Breast epithelium (tissue), 4 donors: Measurements from ENCODE around the gene RRP1. TPM values are rescaled to one million over a fixed set of nuclear protein-coding genes. Genes with fewer than 3 reads are reported as not detected.
"Not testable (repeated sequence)": the region's sequence is repeated elsewhere in the genome, so short reads cannot be mapped to it uniquely, and the experiment has no call there.

Source experiments
- DNase-seq, 2 donors: peaks; one replicate each; pipeline ENCODE4 v3.0.0-alpha.2; 2019; ENCODE audit warnings: low spot score in 2 of 2
- H3K27ac ChIP-seq, 2 donors: fragments of 200-600 bp; sonication (generic) in 1 of 2; one replicate each; pipeline ENCODE4 v1.5.1; 2016 to 2019; ENCODE audit warnings: mild to moderate bottlenecking in 1 of 2
- H3K27me3 ChIP-seq, 2 donors: fragments of 200-600 bp; sonication (generic) in 1 of 2; one replicate each; pipeline versions ENCODE4 v1.5.1 to v1.6.0; 2017 to 2019; ENCODE audit warnings: control low read depth in 1 of 2, mild to moderate bottlenecking in 1 of 2
- H3K36me3 ChIP-seq: fragments of 200-600 bp; one replicate; pipeline ENCODE4 v1.5.1; 2019
- H3K4me1 ChIP-seq, 2 donors: fragments of 200-600 bp; sonication (generic); one replicate each; pipeline ENCODE4 v1.5.1; 2016 to 2019; ENCODE audit warnings: control low read depth in 1 of 2
- H3K4me3 ChIP-seq, 3 donors: fragments of 200-600 bp; sonication (generic); 1 replicate in 2 of 3; 2 replicates in 1 of 3; pipeline ENCODE4 v1.5.1; 2016 to 2019; ENCODE audit warnings: mild to moderate bottlenecking in 3 of 3, moderate library complexity in 2 of 3
- H3K9me3 ChIP-seq, 2 donors: fragments of 200-600 bp; sonication (generic) in 1 of 2; one replicate each; pipeline ENCODE4 v1.5.1; 2016 to 2019; ENCODE audit warnings: control low read depth in 1 of 2
- CTCF ChIP-seq, 3 donors: fragments of 450-650 bp; IDR thresholded peaks; one replicate each; pipeline ENCODE4 v1.5.1; 2016 to 2017; ENCODE audit warnings: antibody characterized with exemption in 3 of 3, mild to moderate bottlenecking in 3 of 3, moderate library complexity in 3 of 3
- POLR2A ChIP-seq: fragments of 450-650 bp; IDR thresholded peaks from one replicate; pipeline ENCODE4 v1.6.1; 2016; ENCODE audit warnings: antibody characterized with exemption, mild to moderate bottlenecking, moderate library complexity
- POLR2AphosphoS5 ChIP-seq, 3 donors: sonication (generic); formaldehyde crosslinking; IDR thresholded peaks; one replicate each; pipeline ENCODE4 v1.6.1; 2017; ENCODE audit warnings: antibody characterized with exemption in 3 of 3
- intact Hi-C: fragments of 100-400 bp; cut with DNase I; formaldehyde crosslinking; loops from one replicate; pipeline ENCODE4 v1.15.1; 2023; ENCODE audit warnings: low total_unique reads
- total RNA-seq, 3 donors: library from RNA; depleted of rRNA; stranded (reverse); fragments of >200 nt; gene quantifications; one replicate each; pipeline ENCODE4 v1.1.0, GENCODE V29; 2016

RRP1 gene
- total RNA-seq, 3 donors from 2014 or later: 15.4 to 22.9 (median 16.5) TPM

DNA sequence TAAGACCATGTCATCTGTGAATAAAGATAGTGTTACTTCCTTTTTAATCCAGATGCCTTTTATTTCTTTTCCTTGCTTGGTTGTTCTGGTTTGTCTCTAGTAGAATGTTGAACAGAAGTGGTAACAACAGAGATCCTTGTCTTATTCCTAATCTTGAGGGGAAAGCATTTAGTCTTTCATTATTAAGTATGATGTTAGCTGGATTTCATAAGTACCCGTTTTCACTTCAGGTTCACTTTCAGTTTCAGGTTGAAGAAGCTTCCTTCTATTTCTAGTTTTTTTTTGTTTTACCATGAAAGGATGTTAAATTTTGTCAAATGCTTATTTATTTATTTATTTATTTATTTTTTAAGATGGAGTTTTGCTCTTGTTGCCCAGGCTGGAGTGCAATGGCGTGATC, 53.4 kb downstream of the RRP1 start:
- intact Hi-C loops: no loop called here
- DNase-seq: no peak
- no peaks in the 10 kb centered on the region for H3K27me3 ChIP-seq
- no peaks in the 10 kb centered on the region for H3K4me1 ChIP-seq
- no peaks in the 10 kb centered on the region for H3K9me3 ChIP-seq
- H3K4me3 ChIP-seq: no peak overlapping the region
- H3K36me3 ChIP-seq: no peaks in the 10 kb centered on the region
- H3K27ac ChIP-seq: no peak overlapping the region
- no peak for TF ChIP-seq POLR2A
- no peak for TF ChIP-seq CTCF (IDR thresholded peaks at IDR 0.05)
- no peak for TF ChIP-seq POLR2AphosphoS5 (IDR thresholded peaks at IDR 0.05)

DNA sequence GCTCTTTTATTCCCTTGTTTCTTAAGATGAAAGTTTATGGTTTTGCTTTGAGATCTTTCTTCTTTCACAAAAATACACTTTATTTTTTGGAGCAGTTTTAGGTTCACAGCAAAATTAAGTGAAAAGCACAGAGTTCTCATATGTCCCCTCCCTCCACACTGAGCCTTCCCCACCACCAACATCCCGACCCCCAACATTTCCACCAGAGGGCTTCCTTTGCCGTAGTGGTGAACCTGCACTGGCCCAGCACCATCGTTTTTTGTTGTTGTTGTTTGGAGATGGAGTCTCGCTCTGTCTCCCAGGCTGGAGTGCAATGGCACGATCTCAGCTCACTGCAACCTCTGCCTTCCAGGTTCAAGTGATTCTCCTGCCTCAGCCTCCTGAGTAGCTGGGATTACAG, 55.5 kb downstream of the RRP1 start:
- intact Hi-C loops, H3K9me3 ChIP-seq, DNase-seq, H3K36me3 ChIP-seq, H3K4me1 ChIP-seq, H3K27me3 ChIP-seq, H3K27ac ChIP-seq, H3K4me3 ChIP-seq: not testable (repeated sequence)

- no peak overlapping the region for H3K27ac ChIP-seq
- H3K9me3 ChIP-seq: no peaks in the 10 kb centered on the region
- H3K4me1 ChIP-seq: no peaks in the 10 kb centered on the region
- no peak overlapping the region for H3K4me3 ChIP-seq
- no peaks in the 10 kb centered on the region for H3K27me3 ChIP-seq
- TF ChIP-seq POLR2AphosphoS5 (IDR thresholded peaks at IDR 0.05): no peak
- no peak for TF ChIP-seq POLR2A
- TF ChIP-seq CTCF (IDR thresholded peaks at IDR 0.05): no peak
- DNase-seq: no peak
- H3K36me3 ChIP-seq: no peaks in the 10 kb centered on the region
- intact Hi-C loops: no loop called here
These were observed 56.0 kb downstream of the RRP1 start for GRCh38 chr21:43845386-43845785.

- Histone ChIP-seq H3K4me1 (no peaks in the 10 kb centered on the region), H3K4me3 (no peak overlapping the region), H3K36me3 (no peaks in the 10 kb centered on the region), H3K27ac (no peak overlapping the region), H3K27me3 (no peaks in the 10 kb centered on the region), H3K9me3 (no peaks in the 10 kb centered on the region)
- no peak for TF ChIP-seq POLR2A
- TF ChIP-seq CTCF (IDR thresholded peaks at IDR 0.05): no peak
- TF ChIP-seq POLR2AphosphoS5 (IDR thresholded peaks at IDR 0.05): no peak
- intact Hi-C loops: no loop called here
- DNase-seq: no peak
These were observed 57.1 kb downstream of the RRP1 start for GRCh38 chr21:43846430-43846829.

GRCh38 chr21:43847301-43847700, 57.9 kb downstream of the RRP1 start:
- Histone ChIP-seq H3K4me3 (no peak overlapping the region), H3K36me3 (no peaks in the 10 kb centered on the region), H3K27me3 (no peaks in the 10 kb centered on the region), H3K27ac (no peak overlapping the region), H3K9me3 (no peaks in the 10 kb centered on the region), H3K4me1 (no peaks in the 10 kb centered on the region)
- DNase-seq: no peak
- intact Hi-C loops: no loop called here
- TF ChIP-seq POLR2A (no peak), CTCF (IDR thresholded peaks at IDR 0.05) (no peak), POLR2AphosphoS5 (IDR thresholded peaks at IDR 0.05) (no peak)

DNA sequence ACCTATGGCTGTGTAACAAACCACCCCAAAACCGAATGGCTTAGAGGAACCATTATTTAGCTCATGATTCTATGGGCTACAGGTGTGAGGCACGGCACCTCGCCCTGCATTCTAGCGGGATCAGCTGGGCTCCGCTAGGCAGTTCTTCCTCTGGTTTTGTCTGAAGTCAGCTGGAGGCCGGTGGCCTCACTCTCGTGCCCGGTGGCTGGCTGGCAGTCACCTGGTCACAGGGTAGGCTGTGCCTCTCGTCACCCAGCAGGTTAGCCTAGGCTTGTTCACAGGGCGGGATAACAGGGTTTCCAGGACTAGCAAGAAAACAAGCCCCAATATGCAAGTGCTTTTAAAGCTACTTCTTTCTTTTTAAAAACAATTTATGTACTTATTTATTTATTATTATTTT, 59.4 kb downstream of the RRP1 start:
- intact Hi-C loops: no loop called here
- Histone ChIP-seq H3K27ac (no peak overlapping the region), H3K9me3 (no peaks in the 10 kb centered on the region)

More for the DNA sequence above, 59.4 kb downstream of the RRP1 start:
- H3K4me3 ChIP-seq: no peak overlapping the region
- TF ChIP-seq POLR2A (no peak), POLR2AphosphoS5 (IDR thresholded peaks at IDR 0.05) (no peak), CTCF (IDR thresholded peaks at IDR 0.05) (no peak)
- no peaks in the 10 kb centered on the region for H3K27me3 ChIP-seq
- H3K4me1 ChIP-seq: no peaks in the 10 kb centered on the region
- no peaks in the 10 kb centered on the region for H3K36me3 ChIP-seq
- no peak for DNase-seq
